T-helper 2 cell (primary cell): Measurements from ENCODE around the gene PLCB3.
"Not testable (repeated sequence)": the region's sequence is repeated elsewhere in the genome, so short reads cannot be mapped to it uniquely, and the experiment has no call there.

Experiments used
- DNase-seq, 5 experiments: peaks; one replicate each; pipeline versions ENCODE4 v3.0.0 to v3.0.0-alpha.2; 2012 to 2022

Gene PLCB3

DNA sequence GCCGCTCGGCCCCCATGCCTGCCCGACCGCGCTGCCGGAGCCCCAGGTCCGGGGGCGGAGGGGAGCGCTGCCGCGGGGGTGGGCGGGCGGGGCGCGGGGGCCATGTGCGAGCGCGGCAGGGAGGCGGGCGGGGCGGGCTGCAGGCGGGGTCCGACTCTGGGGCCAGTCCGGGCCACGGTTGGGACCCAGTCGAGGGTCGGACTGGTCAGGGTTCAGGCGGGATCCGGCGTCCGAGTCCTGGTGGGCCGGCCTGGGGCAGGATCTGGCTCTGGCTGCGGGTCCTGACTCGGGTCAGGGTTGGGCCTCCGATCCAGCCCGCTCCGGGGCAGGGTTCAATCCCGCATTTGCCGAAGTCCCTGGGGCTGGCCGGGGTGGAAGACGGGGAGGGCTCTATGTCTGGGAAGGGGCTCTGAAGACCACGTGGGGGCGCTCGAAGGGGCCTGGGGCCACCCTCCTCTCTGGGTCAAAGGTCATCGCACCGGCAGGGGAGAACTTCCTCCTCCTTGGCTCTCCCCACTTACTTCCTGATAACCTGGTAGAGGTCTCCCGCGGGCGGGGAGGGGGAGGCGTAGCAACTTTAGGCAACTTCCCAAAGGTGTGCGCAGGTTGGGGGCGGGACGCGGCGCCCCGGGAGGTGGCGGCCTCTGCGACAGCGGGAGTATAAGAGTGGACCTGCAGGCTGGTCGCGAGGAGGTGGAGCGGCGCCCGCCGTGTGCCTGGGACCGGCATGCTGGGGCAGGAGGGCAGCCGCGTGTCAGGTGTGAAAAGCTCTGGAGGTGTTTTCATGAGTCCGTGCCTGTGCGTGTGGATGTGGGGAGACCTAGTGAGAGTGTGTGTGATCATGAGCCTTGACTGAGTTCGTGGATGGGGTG, 54.6 kb downstream of the PLCB3 start:
- DNase-seq: peak; percentile 45 to 79 (median 60)

DNA sequence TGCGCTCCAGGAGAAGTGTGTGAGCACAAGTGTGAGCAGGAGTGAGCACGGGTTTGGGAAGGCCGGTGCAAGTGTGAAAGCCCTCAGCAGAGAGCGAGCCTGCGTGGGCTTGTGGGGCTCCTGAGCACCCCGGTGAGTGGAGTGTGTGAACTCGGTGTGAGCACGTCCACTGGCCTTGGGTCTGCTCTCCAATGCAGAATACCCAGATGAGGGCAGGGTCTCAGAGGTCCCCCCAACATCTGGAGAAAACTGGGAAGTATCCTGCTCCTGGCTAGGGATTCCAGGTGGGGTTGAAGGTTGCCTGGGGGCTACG, 55.2 kb downstream of the PLCB3 start:
- no peak for DNase-seq

GRCh38 chr11:64306876-64307622, 55.7 kb downstream of the PLCB3 start:
- no peak for DNase-seq

GRCh38 chr11:64307795-64308194, 56.5 kb downstream of the PLCB3 start:
- DNase-seq: not testable (repeated sequence)

GRCh38 chr11:64312947-64313346, 61.6 kb downstream of the PLCB3 start:
- no peak for DNase-seq

DNA sequence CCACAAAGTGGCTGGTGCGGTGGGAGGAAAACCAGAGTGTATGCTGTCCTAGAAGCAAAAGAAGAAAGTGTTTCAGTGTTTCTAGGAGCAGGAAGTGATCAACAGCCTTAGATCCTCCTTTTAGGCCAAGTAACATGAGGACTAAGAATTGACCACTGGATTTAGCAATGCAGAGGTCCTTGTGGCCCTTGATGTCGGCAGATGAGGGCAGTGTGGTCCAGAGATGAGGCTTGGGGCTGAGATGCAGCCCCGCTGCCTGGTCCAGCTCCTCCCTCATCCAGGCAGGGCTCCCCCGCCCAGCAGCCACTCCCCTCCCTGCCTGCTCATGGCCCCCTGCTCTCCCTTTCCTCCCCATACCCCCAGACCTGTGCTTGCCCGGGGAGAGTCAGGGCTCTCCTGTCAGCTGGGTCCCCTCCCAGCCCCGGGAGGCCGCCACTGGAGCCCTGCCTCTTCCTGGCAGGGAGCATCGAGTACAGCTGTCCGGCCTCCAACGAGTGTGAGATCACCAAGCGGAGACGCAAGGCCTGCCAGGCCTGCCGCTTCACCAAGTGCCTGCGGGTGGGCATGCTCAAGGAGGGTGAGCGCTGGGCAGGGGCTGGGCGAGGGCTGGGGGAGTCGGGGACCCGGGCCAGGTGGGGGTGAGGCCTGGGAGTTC, 62.3 kb downstream of the PLCB3 start:
- DNase-seq: no peak

DNA sequence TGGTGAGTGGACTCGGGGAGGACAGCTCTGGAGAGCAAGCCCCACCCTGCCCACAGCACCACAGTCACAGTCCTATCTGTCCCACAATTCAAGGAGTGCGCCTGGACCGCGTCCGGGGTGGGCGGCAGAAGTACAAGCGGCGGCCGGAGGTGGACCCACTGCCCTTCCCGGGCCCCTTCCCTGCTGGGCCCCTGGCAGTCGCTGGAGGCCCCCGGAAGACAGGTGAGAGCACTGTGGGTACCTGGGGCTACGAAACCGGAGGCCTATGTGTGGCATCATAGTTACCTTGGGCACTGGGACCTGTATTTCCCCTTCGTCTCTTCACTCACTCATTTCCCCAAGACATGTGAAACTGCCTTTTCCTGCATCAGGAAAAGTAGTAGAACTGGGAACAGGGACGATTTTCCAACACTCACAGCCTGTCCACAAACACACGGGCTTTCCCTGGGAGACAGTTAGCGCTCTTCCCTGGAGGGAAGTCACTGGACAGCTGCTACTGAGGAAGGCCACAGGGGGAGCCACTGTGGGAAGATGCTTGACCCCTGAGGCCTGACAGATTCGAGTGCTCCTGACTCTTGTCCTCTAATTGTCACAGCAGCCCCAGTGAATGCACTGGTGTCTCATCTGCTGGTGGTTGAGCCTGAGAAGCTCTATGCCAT, 62.9 kb downstream of the PLCB3 start:
- DNase-seq: no peak

DNA sequence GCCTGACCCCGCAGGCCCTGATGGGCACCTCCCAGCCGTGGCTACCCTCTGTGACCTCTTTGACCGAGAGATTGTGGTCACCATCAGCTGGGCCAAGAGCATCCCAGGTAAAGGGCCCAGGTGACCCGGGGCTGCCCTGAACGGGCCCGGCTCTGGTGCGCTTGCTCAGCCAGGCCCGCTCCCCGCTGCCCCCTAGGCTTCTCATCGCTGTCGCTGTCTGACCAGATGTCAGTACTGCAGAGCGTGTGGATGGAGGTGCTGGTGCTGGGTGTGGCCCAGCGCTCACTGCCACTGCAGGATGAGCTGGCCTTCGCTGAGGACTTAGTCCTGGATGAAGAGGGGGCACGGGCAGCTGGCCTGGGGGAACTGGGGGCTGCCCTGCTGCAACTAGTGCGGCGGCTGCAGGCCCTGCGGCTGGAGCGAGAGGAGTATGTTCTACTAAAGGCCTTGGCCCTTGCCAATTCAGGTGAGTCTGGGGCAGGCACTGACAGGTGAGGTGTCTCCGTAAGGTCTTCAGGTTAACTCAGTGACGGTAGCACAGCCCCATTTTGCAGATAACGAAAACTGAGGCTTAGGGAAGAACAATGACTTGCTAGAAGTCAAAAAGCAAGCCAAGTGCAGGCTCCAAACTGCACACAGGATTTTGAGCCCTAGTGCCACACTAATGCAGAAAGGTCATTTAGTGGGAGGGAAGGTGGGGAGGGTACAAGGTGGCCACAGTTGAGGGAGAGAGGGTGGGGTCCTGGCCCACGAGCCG, 63.7 kb downstream of the PLCB3 start:
- no peak for DNase-seq

- not testable (repeated sequence) for DNase-seq
Measured at GRCh38 chr11:64315667-64316526, 64.6 kb downstream of the PLCB3 start.

GRCh38 chr11:64316672-64317324, 65.5 kb downstream of the PLCB3 start:
- DNase-seq: peak in 3 of 5 experiments; percentile 38 to 76 (median 48)

DNA sequence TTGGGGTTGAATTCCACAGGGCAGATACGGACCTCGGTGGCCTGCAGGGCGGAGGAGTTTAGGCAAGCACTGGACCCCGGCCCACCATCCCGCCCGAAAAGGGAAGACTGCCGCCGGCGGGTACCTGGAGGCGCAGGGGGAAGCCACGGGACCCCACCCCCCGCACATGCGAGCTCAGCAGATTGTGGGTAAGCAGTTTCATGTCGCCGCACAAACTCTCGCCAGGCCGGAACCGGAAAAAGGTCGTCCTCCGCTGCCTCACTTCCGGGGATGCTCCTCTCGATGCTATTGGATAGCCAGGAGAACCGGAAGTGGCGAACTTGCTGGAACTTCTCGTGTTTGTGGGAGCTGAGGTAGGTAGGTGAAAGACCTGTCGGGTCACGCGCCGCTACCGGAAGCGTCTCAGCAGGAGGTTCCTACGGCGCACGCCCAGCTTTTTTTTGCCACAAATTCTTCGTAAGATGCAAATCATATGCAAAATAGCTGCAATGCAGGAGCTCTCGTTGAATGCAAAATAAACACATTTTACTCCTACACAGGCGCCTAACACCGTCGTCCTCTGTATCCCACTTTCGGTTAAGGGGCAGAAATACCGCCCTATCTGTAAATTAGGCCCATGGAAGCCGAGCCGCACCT, 66.1 kb downstream of the PLCB3 start, which contains the start of gene TRMT112:
TRMT112 (minus strand) TSS at position 235 of the 636 bp plus-strand sequence; CDS start at position 202, 33 bp downstream.
- DNase-seq: peak; percentile 85 to 99 (median 96)

GRCh38 chr11:64317961-64318765, 66.8 kb downstream of the PLCB3 start, which contains the start of gene PRDX5:
PRDX5 (plus strand) TSS chr11:64318121; CDS start chr11:64318216, 95 bp downstream.
- peak; percentile 87 to 99 (median 92) for DNase-seq
